IPS DF 6.9 (cell line): ENCODE results near the gene SLC9B1.
"Not testable (repeated sequence)": the region's sequence is repeated elsewhere in the genome, so short reads cannot be mapped to it uniquely, and the experiment has no call there.

Source experiments
- DNase-seq: peaks from one replicate; pipeline ENCODE4 v3.0.0-alpha.2; 2013; ENCODE audit warnings: low read depth, low spot score
- H3K27ac ChIP-seq: one replicate; pipeline ENCODE4 v1.5.1; 2013; ENCODE audit warnings: low read length, control low read depth
- H3K27me3 ChIP-seq: 2 replicates; pipeline ENCODE4 v1.6.1; 2013; ENCODE audit warnings: mild to moderate bottlenecking, low read length; ENCODE audit not compliant: control insufficient read depth, insufficient read depth
- H3K36me3 ChIP-seq: 2 replicates; pipeline ENCODE4 v1.6.1; 2013; ENCODE audit warnings: low read length; ENCODE audit not compliant: control insufficient read depth, insufficient read depth
- H3K4me1 ChIP-seq: 2 replicates; pipeline ENCODE4 v1.6.1; 2013; ENCODE audit warnings: low read length; ENCODE audit not compliant: control insufficient read depth, insufficient read depth
- H3K4me3 ChIP-seq: 2 replicates; pipeline ENCODE4 v1.5.1; 2013; ENCODE audit warnings: mild to moderate bottlenecking, low read length
- H3K9me3 ChIP-seq: 2 replicates; pipeline ENCODE4 v1.6.1; 2013; ENCODE audit warnings: low read length, inconsistent platforms; ENCODE audit not compliant: control insufficient read depth, insufficient read depth
- WGBS: extraction: QIAGEN DNeasy Blood & Tissue Kit; methylation state at CpG from one replicate; pipeline ENCODE4 v1.1.7; 2013; ENCODE audit warnings: mixed read lengths, missing lambda C conversion rate; ENCODE audit not compliant: insufficient read length, insufficient coverage; 5-methylcytosine and 5-hydroxymethylcytosine counted together

The SLC9B1 gene

GRCh38 chr4:102881343-102881742 lies 138.2 kb downstream of the SLC9B1 start:
- DNase-seq, result no peak
- H3K4me3 ChIP-seq, result no peak overlapping the region
- no CpG with 5 or more reads among the region's 1 CpG for WGBS
- no peaks in the 10 kb centered on the region for H3K36me3 ChIP-seq
- no peak overlapping the region for H3K27ac ChIP-seq
- H3K4me1 ChIP-seq, result no peaks in the 10 kb centered on the region; the same call in 1 of the 2 replicates
- H3K9me3 ChIP-seq, result no peaks in the 10 kb centered on the region
- H3K27me3 ChIP-seq, result no peaks in the 10 kb centered on the region

GRCh38 chr4:102878901-102879300 lies 140.6 kb downstream of the SLC9B1 start:
- no peaks in the 10 kb centered on the region; the same call in 1 of the 2 replicates for H3K36me3 ChIP-seq
- H3K27ac ChIP-seq, result no peak overlapping the region
- DNase-seq, result no peak
- WGBS, result no CpG with 5 or more reads among the region's 3 CpGs
- H3K27me3 ChIP-seq, result no peaks in the 10 kb centered on the region
- no peaks in the 10 kb centered on the region; the same call in 1 of the 2 replicates for H3K4me1 ChIP-seq
- H3K4me3 ChIP-seq, result no peak overlapping the region
- no peaks in the 10 kb centered on the region for H3K9me3 ChIP-seq

- not testable (repeated sequence) for H3K4me3 ChIP-seq, H3K9me3 ChIP-seq, H3K27me3 ChIP-seq, DNase-seq, H3K4me1 ChIP-seq, H3K36me3 ChIP-seq, H3K27ac ChIP-seq
- no CpG with 5 or more reads among the region's 4 CpGs for WGBS
Observed at GRCh38 chr4:102878349-102878748, 141.2 kb downstream of the SLC9B1 start.

GRCh38 chr4:102877477-102878106 lies 141.9 kb downstream of the SLC9B1 start:
- no CpG with 5 or more reads among the region's 3 CpGs for WGBS
- H3K4me1 ChIP-seq, H3K27ac ChIP-seq, H3K27me3 ChIP-seq, DNase-seq, H3K9me3 ChIP-seq, H3K36me3 ChIP-seq, H3K4me3 ChIP-seq: not testable (repeated sequence)

GRCh38 chr4:102871772-102872171 lies 147.7 kb downstream of the SLC9B1 start:
- Histone ChIP-seq H3K4me1 (no peaks in the 10 kb centered on the region), H3K36me3 (no peaks in the 10 kb centered on the region; the same call in 1 of the 2 replicates), H3K4me3 (no peak overlapping the region), H3K27me3 (no peaks in the 10 kb centered on the region), H3K27ac (no peak overlapping the region), H3K9me3 (no peaks in the 10 kb centered on the region)
- WGBS, result no CpG with 5 or more reads among the region's 2 CpGs
- no peak for DNase-seq

- no peak for DNase-seq
- peak overlapping the region; percentile 67; the same call in 1 of the 2 replicates for H3K4me3 ChIP-seq
- H3K27ac ChIP-seq, result no peak overlapping the region
- H3K9me3 ChIP-seq, result no peaks in the 10 kb centered on the region
- H3K36me3 ChIP-seq, result no peaks in the 10 kb centered on the region
- WGBS, result no CpG with 5 or more reads among the region's 19 CpGs
- no peaks in the 10 kb centered on the region for H3K4me1 ChIP-seq
- no peaks in the 10 kb centered on the region for H3K27me3 ChIP-seq
Observed at GRCh38 chr4:102869569-102870197, 149.8 kb downstream of the SLC9B1 start.

- Histone ChIP-seq H3K9me3 (no peaks in the 10 kb centered on the region), H3K27ac (no peak within 1 kb of the TSS), H3K27me3 (no peaks in the 10 kb centered on the region), H3K4me3 (peak within 1 kb of the TSS; percentile 67), H3K4me1 (no peaks in the 10 kb centered on the region), H3K36me3 (no peaks in the 10 kb centered on the region)
- peak; percentile 63 for DNase-seq
- WGBS, result no CpG with 5 or more reads among the region's 71 CpGs
Observed at GRCh38 chr4:102868781-102869568, 150.5 kb downstream of the SLC9B1 start, which contains the start of gene CISD2. CISD2 (plus strand) TSS chr4:102868992; CDS start chr4:102869085, 93 bp downstream.

- H3K4me3 ChIP-seq, result peak overlapping the region; percentile 62
- no peaks in the 10 kb centered on the region for H3K36me3 ChIP-seq
- H3K27me3 ChIP-seq, result no peaks in the 10 kb centered on the region
- DNase-seq, result no peak
- H3K27ac ChIP-seq, result no peak overlapping the region
- no peaks in the 10 kb centered on the region for H3K4me1 ChIP-seq
- no peaks in the 10 kb centered on the region for H3K9me3 ChIP-seq
- WGBS, result no CpG with 5 or more reads among the region's 23 CpGs
Observed at GRCh38 chr4:102868153-102868780, 151.2 kb downstream of the SLC9B1 start.

- H3K36me3 ChIP-seq, result no peaks in the 10 kb centered on the region
- DNase-seq, result no peak
- H3K9me3 ChIP-seq, result no peaks in the 10 kb centered on the region
- no peaks in the 10 kb centered on the region for H3K4me1 ChIP-seq
- H3K27me3 ChIP-seq, result no peaks in the 10 kb centered on the region
- WGBS, result no CpG with 5 or more reads among the region's 12 CpGs
- no peak overlapping the region; the same call in 1 of the 2 replicates for H3K4me3 ChIP-seq
- H3K27ac ChIP-seq, result no peak overlapping the region
Observed at GRCh38 chr4:102867278-102868152, 152.0 kb downstream of the SLC9B1 start.
